ACC112 (cell line): ENCODE data around the gene ZNF594.
"Not testable (repeated sequence)": the region's sequence is repeated elsewhere in the genome, so short reads cannot be mapped to it uniquely, and the experiment has no call there.

Experiments used
- H2AFZ ChIP-seq: fragments of 200-600 bp; sonication (generic); one replicate; pipeline ENCODE4 v1.6.0; 2017; ENCODE audit warnings: antibody characterized with exemption, low read length; ENCODE audit not compliant: unreplicated experiment
- H3K27ac ChIP-seq: fragments of 200-600 bp; sonication (generic); 2 replicates; pipeline ENCODE4 v1.5.1; 2014; ENCODE audit warnings: low read depth, mild to moderate bottlenecking, antibody characterized with exemption, low read length, moderate library complexity
- H3K27me3 ChIP-seq: fragments of 200-600 bp; sonication (generic); 2 replicates; pipeline ENCODE4 v1.6.1; 2014; ENCODE audit warnings: mild to moderate bottlenecking, antibody characterized with exemption, low read length, moderate library complexity, mixed read lengths; ENCODE audit not compliant: insufficient read depth
- H3K36me3 ChIP-seq: fragments of 200-600 bp; sonication (generic); 2 replicates; pipeline ENCODE4 v1.6.1; 2016; ENCODE audit warnings: mild to moderate bottlenecking, antibody characterized with exemption, low read length, moderate library complexity, mixed read lengths; ENCODE audit not compliant: insufficient read depth
- H3K4me1 ChIP-seq: fragments of 200-600 bp; sonication (generic); one replicate; pipeline ENCODE4 v1.6.1; 2016; ENCODE audit warnings: low read length, mixed read lengths; ENCODE audit not compliant: insufficient read depth, unreplicated experiment, control insufficient read depth
- H3K4me3 ChIP-seq: fragments of 200-600 bp; sonication (generic); 2 replicates; pipeline ENCODE4 v1.5.1; 2014; ENCODE audit warnings: mild to moderate bottlenecking, low read depth, low read length
- H3K79me2 ChIP-seq: fragments of 200-600 bp; sonication (generic); one replicate; pipeline ENCODE4 v1.6.0; 2016; ENCODE audit warnings: low read length; ENCODE audit not compliant: control insufficient read depth, unreplicated experiment, insufficient read depth

ZNF594 gene

DNA sequence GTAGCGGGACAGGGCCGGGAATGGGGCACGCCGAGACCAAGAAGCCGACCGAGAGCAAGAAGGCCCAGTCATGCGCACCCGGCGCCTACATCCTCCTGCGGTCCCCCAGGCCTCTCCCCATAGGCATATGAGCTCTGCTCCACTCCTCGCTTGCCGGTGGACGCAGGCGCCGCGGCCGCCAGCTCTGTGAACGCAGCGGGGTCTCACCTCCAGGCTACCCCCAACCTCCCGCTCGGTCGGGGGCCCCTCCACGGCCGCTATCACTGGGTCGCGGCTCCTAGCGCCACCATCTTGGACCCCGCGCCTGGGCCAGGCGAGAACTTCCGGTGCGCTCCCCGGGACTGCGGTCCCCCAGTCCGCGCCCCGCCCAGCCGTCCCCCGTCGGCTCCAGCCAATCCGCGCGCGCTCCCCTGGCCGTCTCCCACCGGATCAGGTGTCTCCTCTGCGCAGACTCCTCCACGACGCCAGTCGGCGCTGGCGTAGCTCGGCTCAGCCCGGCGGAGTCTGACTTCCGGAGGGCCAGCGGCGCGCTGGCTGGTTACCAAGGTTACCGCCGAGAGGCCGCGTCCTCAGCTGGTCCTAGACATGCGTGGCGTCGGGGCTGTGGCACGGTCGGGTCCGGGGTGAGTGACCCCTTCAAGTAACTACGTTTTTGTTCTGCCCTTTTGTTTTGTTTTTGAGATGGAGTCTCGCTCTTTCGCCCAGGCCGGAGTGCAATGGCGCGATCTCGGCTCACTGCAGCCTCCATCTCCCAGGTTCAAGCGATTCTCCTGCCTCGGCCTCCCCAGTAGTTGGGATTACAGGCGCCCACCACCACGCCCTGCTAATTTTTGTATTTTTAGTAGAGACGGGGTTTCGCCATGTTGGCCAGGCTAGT lies at the start of gene ZNF594:
Gene ZNF594 (minus strand): TSS at position 328 of the 877 bp plus-strand sequence. CDS start 7,612 bp downstream, outside the sequence.
- Histone ChIP-seq H3K27me3 (no peaks in the 10 kb centered on the region), H3K4me1 (peaks cover 7% of the 10 kb centered on the region), H2AFZ (peak within 1 kb of the TSS; percentile 99), H3K27ac (peak within 1 kb of the TSS; percentile 55), H3K79me2 (peaks cover 13% of the 10 kb centered on the region), H3K4me3 (peak within 1 kb of the TSS; percentile 95), H3K36me3 (peaks cover 34% of the 10 kb centered on the region)

DNA sequence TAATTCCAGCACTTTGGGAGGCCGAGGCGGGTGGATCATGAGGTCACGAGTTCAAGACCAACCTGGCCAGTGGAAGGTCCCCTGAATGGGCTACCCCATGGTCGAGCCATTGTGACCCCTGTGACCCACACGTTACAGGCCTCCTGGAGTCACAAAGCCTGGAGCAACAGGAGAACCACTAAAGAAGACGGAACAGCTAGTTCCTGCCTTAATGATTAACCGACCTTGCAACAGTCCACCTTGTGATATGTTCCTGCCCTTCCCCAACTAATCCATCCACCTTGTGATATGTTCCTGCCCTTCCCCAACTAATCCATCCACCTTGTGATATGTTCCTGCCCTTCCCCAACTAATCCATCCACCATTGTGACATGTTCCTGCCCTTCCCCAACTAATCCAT lies 48.1 kb upstream of the ZNF594 start:
- H3K79me2 ChIP-seq, H3K4me1 ChIP-seq, H3K27me3 ChIP-seq, H3K27ac ChIP-seq, H3K4me3 ChIP-seq, H3K36me3 ChIP-seq, H2AFZ ChIP-seq: not testable (repeated sequence)

DNA sequence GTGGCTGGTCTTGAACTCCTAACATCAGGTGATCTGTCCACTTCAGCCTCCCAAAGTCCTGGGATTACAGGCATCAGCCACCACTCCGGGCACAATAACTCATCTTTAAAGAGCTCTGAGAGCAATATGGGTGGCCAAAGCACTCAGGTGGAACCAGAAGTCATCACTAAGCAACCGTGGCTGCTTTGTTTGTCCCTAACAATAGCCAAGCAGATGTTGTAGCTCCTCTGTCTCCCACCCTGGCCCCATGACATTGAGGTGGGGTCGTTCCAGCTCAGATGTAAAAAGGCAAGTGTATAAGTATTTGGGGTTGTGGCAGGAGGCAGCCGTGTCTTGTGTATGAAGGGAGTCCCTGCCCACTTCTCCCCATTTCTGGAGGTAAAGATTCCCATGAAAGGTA lies 46.7 kb upstream of the ZNF594 start:
- no peak overlapping the region for H3K27ac ChIP-seq
- H3K4me3 ChIP-seq, result no peak overlapping the region
- no peak overlapping the region for H2AFZ ChIP-seq
- H3K27me3 ChIP-seq, result no peaks in the 10 kb centered on the region
- no peaks in the 10 kb centered on the region for H3K4me1 ChIP-seq
- no peaks in the 10 kb centered on the region for H3K79me2 ChIP-seq
- H3K36me3 ChIP-seq, result no peaks in the 10 kb centered on the region

DNA sequence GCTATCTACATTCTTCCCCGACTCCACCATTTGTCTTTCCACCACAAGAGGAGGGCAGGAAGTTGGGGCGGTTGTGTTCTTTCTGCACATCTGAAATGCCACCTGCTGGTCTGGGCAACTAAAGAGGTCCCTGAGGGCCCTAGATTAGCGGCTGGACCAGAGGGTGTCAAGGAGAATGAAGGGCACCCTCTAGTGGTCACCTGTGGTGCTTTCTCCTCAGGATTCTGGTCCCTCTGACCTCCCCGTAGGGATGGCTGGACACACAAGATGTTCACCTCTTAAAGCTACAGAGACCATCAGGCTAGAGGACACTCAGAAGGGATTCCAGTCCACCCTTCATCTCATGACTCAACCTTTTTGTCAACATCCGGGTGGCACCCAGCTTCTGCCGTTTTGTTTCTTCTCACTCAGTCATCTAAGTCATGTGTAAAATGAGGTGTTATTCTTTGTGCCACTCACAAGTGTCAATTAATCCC lies 45.9 kb upstream of the ZNF594 start:
- H3K27me3 ChIP-seq, result no peaks in the 10 kb centered on the region
- H2AFZ ChIP-seq, result no peak overlapping the region
- H3K27ac ChIP-seq, result no peak overlapping the region
- no peaks in the 10 kb centered on the region for H3K36me3 ChIP-seq
- no peaks in the 10 kb centered on the region for H3K4me1 ChIP-seq
- no peak overlapping the region for H3K4me3 ChIP-seq
- H3K79me2 ChIP-seq, result no peaks in the 10 kb centered on the region

DNA sequence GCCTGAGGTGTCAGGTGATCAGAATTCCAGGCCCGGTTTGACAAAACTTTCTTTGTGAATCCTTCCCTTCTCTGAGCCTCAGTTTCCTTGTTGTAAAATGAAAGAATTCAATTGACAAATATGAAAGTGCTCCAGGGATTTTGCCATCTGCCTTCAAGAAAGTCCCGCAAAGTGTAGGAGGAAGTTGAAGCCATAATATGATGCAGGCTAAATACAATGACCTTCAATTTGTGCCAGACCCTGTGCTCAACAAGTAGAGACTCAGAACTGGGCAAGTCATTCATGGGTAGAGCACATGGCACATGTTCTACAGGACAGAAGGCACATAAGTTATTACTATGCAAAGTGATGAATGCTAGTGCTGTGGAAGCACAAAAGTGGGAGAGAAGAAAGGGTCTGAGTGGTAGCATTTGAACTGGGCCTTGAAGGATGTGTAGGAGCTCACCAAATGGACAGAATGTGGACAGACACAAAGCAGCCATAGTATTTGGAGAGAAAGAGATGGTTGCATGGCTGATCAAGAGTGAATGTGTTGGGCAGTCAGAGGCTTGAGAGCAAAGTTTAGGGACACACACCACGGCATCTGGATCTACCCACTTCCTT lies 45.4 kb upstream of the ZNF594 start:
- no peaks in the 10 kb centered on the region for H3K36me3 ChIP-seq
- no peak overlapping the region for H3K4me3 ChIP-seq
- H2AFZ ChIP-seq, result no peak overlapping the region
- no peaks in the 10 kb centered on the region for H3K79me2 ChIP-seq
- H3K4me1 ChIP-seq, result no peaks in the 10 kb centered on the region
- no peak overlapping the region for H3K27ac ChIP-seq
- H3K27me3 ChIP-seq, result no peaks in the 10 kb centered on the region

DNA sequence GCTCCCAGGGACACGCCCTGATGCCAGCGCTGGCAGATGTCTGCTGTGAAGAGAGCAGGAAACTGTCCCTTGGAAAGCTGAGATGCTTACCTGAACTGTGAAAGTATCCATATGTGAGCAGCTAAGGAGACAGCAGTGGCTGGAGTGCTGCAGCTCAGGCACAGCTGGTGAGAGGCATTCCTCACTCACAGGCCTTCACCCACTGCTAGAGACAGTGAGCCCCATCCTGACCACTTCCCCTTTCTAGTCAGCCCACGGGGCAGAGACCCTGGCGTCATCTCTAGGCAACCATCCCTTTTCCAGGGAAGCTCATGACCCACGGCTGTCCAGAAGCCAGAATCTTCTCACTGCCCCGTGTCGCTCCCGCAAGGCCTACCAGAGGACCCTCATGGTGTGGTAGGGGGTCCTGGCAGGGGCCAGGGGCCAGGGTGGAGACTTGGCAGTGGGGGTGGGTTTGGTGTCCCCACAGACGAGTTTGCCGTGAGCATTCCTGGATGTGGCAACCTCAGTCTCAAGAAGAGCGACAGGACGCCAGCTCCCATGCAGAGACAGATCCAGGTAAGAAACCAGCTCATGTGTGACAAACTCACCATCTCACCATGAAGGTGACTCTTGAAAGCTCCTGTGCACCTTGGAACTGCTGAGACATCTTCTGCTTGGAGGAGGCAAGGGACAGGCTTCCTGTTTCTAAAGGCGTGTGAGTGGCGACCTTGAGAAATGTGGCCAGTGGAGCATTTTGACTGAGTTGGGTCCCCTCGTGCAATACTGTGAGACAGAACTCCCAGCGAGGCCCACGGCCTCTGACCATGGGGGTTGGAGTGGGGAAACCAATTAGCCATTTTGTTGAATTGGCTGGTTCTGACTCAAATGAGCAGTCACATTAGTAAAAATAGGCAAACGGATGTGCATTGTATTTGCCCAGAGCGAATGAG lies 43.2 kb upstream of the ZNF594 start, which contains the start of gene SCIMP:
Gene SCIMP (minus strand): TSS at position 216 of the 932 bp plus-strand sequence. CDS start 105 bp downstream, at position 111.
- H2AFZ ChIP-seq, result no peak within 1 kb of the TSS
- no peak within 1 kb of the TSS for H3K4me3 ChIP-seq
- no peaks in the 10 kb centered on the region for H3K79me2 ChIP-seq
- no peaks in the 10 kb centered on the region for H3K4me1 ChIP-seq
- H3K36me3 ChIP-seq, result no peaks in the 10 kb centered on the region
- H3K27ac ChIP-seq, result no peak within 1 kb of the TSS
- no peaks in the 10 kb centered on the region for H3K27me3 ChIP-seq

DNA sequence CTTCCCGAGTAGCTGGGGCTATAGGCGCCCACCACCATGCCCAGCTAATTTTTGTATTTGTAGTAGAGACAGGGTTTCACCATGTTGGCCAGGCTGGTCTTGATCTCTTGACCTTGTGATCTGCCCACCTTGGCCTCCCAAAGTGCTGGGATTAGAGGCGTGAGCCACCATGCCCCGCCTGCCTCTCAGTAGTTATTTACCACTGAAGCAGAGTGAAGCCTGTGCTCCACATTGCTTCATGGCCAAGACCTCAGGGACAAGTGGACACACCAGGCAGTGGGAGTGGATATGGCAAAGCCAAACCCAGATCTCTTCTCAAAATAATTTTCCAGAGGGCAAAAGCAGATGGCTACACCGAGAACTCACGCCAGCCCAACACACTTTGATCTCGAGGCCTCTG lies 41.8 kb upstream of the ZNF594 start:
- H3K79me2 ChIP-seq, H2AFZ ChIP-seq, H3K4me1 ChIP-seq, H3K4me3 ChIP-seq, H3K27me3 ChIP-seq, H3K36me3 ChIP-seq, H3K27ac ChIP-seq: not testable (repeated sequence)

DNA sequence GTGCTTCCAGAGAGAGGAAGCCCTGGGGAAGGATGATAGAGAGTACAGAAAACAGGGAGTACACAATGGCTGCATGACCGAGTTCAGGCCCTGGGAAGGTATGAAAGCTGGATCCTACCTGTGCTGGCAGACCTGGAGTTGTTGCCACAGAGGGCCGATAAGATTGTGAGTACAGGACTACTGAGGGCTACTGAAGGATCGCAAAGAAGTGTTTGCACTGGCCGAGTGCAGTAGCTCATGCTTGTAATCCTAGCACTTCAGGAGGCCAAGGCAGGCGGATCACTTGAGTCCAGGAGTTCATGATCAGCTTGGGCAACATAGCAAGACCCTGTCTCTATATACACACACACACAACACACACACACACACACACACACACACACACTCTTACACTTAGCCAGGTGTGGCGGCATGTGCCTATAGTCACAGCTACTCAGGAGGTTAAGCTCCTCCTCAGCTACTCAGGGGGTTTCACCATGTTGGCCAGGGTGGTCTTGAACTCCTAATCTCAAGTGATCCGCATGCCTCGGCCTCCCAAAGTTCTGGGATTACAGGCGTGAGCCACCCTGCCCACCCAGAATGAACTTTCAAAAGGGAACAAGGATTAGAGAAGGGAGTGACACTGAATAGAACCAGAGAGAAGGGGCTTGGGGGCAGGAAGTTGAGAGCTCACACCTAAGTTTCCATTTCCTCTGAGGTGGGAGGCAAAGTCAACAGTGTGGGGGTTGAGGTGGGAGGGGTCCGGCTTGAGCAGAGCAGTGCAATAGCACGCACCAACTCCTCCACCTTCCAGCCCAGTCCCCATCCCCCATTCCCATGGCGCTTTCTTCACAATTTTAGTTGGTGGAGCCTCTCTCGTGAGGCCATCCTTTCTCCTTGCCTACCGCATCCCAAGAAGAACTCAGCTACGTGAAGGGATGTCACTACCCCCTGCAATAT lies 35.5 kb upstream of the ZNF594 start:
- no peaks in the 10 kb centered on the region for H3K79me2 ChIP-seq
- H3K4me3 ChIP-seq, result no peak overlapping the region
- no peaks in the 10 kb centered on the region for H3K4me1 ChIP-seq
- no peaks in the 10 kb centered on the region for H3K36me3 ChIP-seq
- no peak overlapping the region for H2AFZ ChIP-seq
- no peak overlapping the region for H3K27ac ChIP-seq
- no peaks in the 10 kb centered on the region for H3K27me3 ChIP-seq

DNA sequence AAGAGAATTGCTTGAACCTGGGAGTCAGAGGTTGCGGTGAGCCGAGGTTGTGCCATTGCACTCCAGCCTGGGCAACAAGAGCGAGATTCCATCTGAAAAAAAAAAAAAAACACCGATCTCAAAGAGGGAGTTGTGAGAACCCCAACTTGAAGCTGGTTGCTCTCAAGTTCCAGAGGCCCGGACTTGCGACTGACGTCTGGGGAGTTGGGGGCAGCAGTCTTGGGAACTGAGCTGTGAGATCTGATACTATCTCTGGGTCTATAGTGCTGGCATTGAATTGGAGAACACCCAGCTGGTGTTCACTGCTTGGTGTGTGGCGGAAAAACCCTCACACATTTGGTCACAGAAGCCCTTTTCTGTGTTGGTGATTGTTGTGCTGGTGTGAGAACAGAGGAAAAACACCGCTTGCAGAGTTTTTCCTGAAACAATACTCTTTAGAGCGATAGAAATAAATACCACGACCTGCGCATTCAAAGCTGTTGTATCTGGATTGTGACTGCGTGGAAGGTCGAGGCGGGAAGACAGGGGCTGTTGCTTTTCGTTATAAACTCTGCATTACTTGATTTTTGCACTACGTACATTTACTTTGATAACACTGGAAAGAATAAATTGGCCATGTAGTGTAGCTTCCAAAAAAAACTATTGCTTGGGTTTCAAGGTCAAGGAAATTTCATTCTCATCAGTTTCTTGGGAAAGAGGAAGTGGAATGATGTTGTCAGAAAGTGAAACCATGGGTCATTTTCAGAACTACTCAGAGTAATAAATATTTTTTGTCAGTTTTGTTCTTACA lies 34.2 kb upstream of the ZNF594 start:
- Histone ChIP-seq H3K27ac (no peak overlapping the region), H2AFZ (no peak overlapping the region), H3K36me3 (no peaks in the 10 kb centered on the region), H3K79me2 (no peaks in the 10 kb centered on the region), H3K4me3 (no peak overlapping the region), H3K4me1 (no peaks in the 10 kb centered on the region), H3K27me3 (no peaks in the 10 kb centered on the region)
